LNCAP (cell line): ENCODE measurements around the gene PYROXD2.

Experiments used
- TF ChIP-seq, protein P1 (sequence below): fragments of 450-650 bp; IDR thresholded peaks from 2 replicates; pipeline ENCODE4 v1.5.1; 2017; ENCODE audit warnings: mild to moderate bottlenecking

Gene PYROXD2

DNA sequence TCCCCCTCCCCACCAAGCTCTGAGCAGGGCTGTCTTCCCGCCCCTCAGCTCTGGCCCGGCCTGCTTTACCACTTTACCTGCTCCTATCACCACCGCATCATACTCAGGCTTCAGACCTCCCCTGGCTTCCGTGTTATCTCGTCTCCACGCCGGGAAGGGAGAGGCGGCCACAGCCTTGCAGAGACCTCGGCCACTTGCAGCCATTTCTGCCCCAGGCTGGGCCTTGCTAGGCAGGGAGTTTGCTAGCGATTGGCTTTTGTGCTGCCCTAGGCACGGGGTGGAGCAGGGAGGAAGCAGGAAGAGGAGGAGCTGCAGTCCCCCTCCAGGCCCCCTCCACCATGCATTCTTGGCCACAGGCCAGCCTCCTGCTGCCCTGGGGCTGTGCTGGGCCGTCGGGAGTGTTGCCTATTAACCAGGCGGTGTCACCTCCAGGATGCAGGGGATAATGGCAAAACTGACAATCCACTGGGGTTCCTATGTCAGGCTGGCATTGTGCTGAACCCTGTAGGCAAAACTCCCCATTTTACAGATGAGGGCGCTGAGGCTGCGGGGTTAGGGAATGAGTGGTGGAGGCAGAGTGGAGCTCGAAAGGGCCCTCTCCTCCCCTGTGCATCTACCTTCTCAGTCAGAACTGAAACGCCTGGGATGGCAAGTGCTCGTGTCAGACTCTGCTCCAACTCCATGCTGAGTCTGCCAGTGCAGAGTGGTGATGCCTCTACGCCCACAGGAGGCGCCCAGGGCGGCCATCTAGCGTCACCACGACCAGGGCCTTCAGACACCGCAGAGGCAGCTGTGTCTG lies at the start of gene PYROXD2:
Gene PYROXD2, minus strand, starts transcription at position 251 of the 799 bp plus-strand sequence. Its CDS starts 47 bp downstream, at position 204.
- TF ChIP-seq, protein P1, sequence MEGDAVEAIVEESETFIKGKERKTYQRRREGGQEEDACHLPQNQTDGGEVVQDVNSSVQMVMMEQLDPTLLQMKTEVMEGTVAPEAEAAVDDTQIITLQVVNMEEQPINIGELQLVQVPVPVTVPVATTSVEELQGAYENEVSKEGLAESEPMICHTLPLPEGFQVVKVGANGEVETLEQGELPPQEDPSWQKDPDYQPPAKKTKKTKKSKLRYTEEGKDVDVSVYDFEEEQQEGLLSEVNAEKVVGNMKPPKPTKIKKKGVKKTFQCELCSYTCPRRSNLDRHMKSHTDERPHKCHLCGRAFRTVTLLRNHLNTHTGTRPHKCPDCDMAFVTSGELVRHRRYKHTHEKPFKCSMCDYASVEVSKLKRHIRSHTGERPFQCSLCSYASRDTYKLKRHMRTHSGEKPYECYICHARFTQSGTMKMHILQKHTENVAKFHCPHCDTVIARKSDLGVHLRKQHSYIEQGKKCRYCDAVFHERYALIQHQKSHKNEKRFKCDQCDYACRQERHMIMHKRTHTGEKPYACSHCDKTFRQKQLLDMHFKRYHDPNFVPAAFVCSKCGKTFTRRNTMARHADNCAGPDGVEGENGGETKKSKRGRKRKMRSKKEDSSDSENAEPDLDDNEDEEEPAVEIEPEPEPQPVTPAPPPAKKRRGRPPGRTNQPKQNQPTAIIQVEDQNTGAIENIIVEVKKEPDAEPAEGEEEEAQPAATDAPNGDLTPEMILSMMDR, result no peak

- TF ChIP-seq, protein P1, result no peak
These were observed 49.2 kb upstream of the PYROXD2 start for GRCh38 chr10:98463976-98464754.

DNA sequence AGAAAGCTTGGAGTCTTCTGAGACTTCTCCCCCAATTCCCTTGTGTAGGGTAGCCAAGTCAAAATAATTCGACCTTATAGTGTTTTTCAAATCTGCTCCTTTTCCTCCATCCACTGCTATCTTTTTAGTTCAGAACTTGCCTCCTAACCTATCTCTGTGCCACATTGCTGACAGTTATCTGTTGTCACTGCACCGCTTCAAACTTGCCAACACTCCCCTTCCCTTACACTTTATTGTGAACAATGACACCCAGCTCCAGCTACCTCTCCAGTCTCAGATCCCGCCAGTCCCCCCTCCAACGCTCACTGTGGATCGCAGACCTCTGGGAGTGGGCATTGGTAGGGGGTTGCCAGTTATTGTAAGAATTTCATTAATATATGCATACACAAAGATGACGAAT lies 48.0 kb upstream of the PYROXD2 start:
- TF ChIP-seq, protein P1, result no peak

GRCh38 chr10:98461500-98461842 lies 46.5 kb upstream of the PYROXD2 start:
- TF ChIP-seq, protein P1, result no peak

- TF ChIP-seq, protein P1, result no peak
These were observed 46.0 kb upstream of the PYROXD2 start for GRCh38 chr10:98460837-98461499.

DNA sequence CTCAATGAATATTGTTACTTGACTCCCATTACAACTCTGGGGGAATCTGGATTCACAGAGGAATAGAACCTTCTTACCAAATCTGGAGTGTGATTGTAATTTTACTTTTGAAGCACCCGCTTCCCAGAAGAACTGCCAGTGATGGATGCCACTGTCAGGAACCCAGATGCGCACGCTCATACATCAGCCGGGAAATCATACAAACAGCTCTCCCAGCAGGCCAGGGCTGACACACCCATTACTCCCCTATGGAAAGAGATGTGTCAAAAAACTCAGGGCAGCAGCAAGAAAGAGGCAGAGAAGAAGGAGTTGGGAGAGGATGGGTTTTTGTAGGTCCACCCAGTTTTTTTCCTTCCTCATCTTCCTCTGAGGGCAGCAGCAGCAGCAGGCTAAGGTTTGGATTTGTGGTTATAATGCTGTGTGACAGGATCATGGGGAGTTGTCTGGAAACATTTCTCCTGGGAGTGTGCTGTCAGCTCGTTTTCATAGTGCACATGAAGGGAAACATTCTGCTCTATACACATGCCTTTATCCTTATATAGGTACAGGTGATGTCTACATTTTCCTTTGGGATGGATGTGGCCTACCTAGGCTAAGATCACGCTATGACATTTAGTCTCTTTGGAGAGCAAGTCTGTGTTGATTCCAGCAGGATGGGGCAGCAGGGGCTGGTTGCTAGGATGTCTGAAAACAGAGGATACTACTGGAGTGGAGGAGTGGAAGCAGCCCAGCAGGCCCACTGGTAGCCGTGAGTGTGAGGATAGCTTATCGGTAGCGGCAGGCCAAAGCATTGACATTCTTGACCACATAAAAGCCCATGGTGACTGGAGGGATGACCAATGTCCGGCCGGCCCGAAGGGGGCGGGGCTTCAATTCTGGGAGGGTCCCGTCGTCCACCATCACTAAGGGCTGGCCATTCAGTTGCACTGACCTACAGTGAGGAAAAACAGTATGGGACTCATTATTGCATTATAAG lies 44.1 kb upstream of the PYROXD2 start:
- TF ChIP-seq, protein P1, result no peak

GRCh38 chr10:98457721-98458120 lies 42.7 kb upstream of the PYROXD2 start:
- TF ChIP-seq, protein P1, result no peak
